Upper lobe of left lung (tissue), 6 donors: ENCODE measurements around the gene NRXN2. TPM values are rescaled to one million over a fixed set of nuclear protein-coding genes. Genes with fewer than 3 reads are reported as not detected.
A peak's percentile ranks its signal among the peaks of the same experiment; 100 is the strongest.

ENCODE experiments used
- ATAC-seq, 2 donors: fragments of 200-7000 bp; cut with Tn5 transposase; one replicate each; pipeline ENCODE4 v1.9.1; 2022; ENCODE audit warnings: mild to moderate bottlenecking in 2 of 2, moderate library complexity in 2 of 2; ENCODE audit not compliant: low FRiP score in 2 of 2
- DNase-seq, 2 donors: peaks; one replicate each; pipeline ENCODE4 v3.0.0-alpha.2; 2019 to 2020
- H3K27ac ChIP-seq, 4 donors: fragments of 200-600 bp; sonication (generic); one replicate each; pipeline ENCODE4 v1.5.1; 2016 to 2019
- H3K27me3 ChIP-seq, 4 donors: fragments of 200-600 bp; sonication (generic); one replicate each; pipeline ENCODE4 v1.5.1; 2017 to 2019
- H3K36me3 ChIP-seq, 4 donors: fragments of 200-600 bp; sonication (generic); one replicate each; pipeline ENCODE4 v1.5.1; 2016 to 2019
- H3K4me1 ChIP-seq, 4 donors: fragments of 200-600 bp; sonication (generic); one replicate each; pipeline ENCODE4 v1.5.1; 2018 to 2019
- H3K4me3 ChIP-seq, 4 donors: fragments of 200-600 bp; sonication (generic); one replicate each; pipeline ENCODE4 v1.5.1; 2017 to 2019; ENCODE audit warnings: mild to moderate bottlenecking in 2 of 4, moderate library complexity in 1 of 4
- H3K9me3 ChIP-seq, 4 donors: fragments of 200-600 bp; sonication (generic); one replicate each; pipeline ENCODE4 v1.5.1; 2018 to 2019
- CTCF ChIP-seq, 6 experiments: fragments of 450-650 bp in 4 of 6; fragments of 200-600 bp in 2 of 6; sonication (generic) in 2 of 6; IDR thresholded peaks; one replicate each; pipeline ENCODE4 v1.5.1; 2016 to 2019; ENCODE audit warnings: antibody characterized with exemption in 6 of 6
- EP300 ChIP-seq, 4 donors: sonication (generic); formaldehyde crosslinking; IDR thresholded peaks; one replicate each; pipeline ENCODE4 v1.5.1; 2017; ENCODE audit warnings: antibody characterized with exemption in 4 of 4, control low read depth in 2 of 4
- POLR2A ChIP-seq, 4 donors: fragments of 450-650 bp; IDR thresholded peaks; one replicate each; pipeline ENCODE4 v1.5.1; 2016 to 2017; ENCODE audit warnings: antibody characterized with exemption in 4 of 4, mild to moderate bottlenecking in 2 of 4
- POLR2AphosphoS5 ChIP-seq, 2 donors: sonication (generic); formaldehyde crosslinking; IDR thresholded peaks; one replicate each; pipeline ENCODE4 v1.5.1; 2017; ENCODE audit warnings: antibody characterized with exemption in 2 of 2
- WGBS, 2 donors: methylation state at CpG; one replicate each; pipeline ENCODE4 v1.1.5; 2017 to 2018; 5-methylcytosine and 5-hydroxymethylcytosine counted together
- total RNA-seq, 6 donors: library from RNA; depleted of rRNA in 4 of 6; stranded (reverse); fragments of >200 nt in 4 of 6; gene quantifications; one replicate each; pipeline versions ENCODE4 v1.1.0 to v1.2.1, GENCODE V29; 2016 to 2021
- donor health status: DM: no; HTN: no; CAD: no; lungs with moderate emphysema.
- donor health status: DM: no; HTN: yes; CAD: no; lungs with severe emphysema.

Gene NRXN2
- total RNA-seq, 6 donors from 2014 or later, result 0.59 to 21.6 (median 2.9) TPM; not detected in 2

- WGBS, 2 donors, result 82 to 86% methylated on average over 3 of the region's 3 CpGs
- no peak overlapping the region for H3K4me3 ChIP-seq
- H3K9me3 ChIP-seq, result peaks cover 0 to 14% (median 9%) of the 10 kb centered on the region in 4 donors
- no peaks in the 10 kb centered on the region for H3K36me3 ChIP-seq
- no peaks in the 10 kb centered on the region for H3K4me1 ChIP-seq
- ATAC-seq, result no peak
- H3K27ac ChIP-seq, result no peak overlapping the region
- TF ChIP-seq POLR2A (IDR thresholded peaks at IDR 0.05) (no peak), CTCF (IDR thresholded peaks at IDR 0.05) (no peak), EP300 (IDR thresholded peaks at IDR 0.05) (no peak), POLR2AphosphoS5 (IDR thresholded peaks at IDR 0.05) (no peak)
- H3K27me3 ChIP-seq, result no peaks in the 10 kb centered on the region
- DNase-seq, result no peak
Observed at GRCh38 chr11:64592234-64592615, 130.8 kb downstream of the NRXN2 start.

GRCh38 chr11:64591257-64592233, 131.5 kb downstream of the NRXN2 start:
- no peak overlapping the region for H3K4me3 ChIP-seq
- 58 to 86% methylated on average over 11 to 36 of the region's 36 CpGs for WGBS, 2 donors
- no peak overlapping the region for H3K27ac ChIP-seq

GRCh38 chr11:64590763-64591221, 132.2 kb downstream of the NRXN2 start, which contains the start of gene SLC22A12:
SLC22A12 (plus strand) TSS chr11:64591220; CDS start chr11:64591557, 337 bp downstream.
- WGBS, 2 donors, result 60 to 89% methylated on average over 9 to 14 of the region's 14 CpGs
- Histone ChIP-seq H3K27me3 (no peaks in the 10 kb centered on the region), H3K9me3 (peaks cover 0 to 14% (median 9%) of the 10 kb centered on the region in 4 donors), H3K27ac (no peak within 1 kb of the TSS), H3K36me3 (no peaks in the 10 kb centered on the region), H3K4me3 (no peak within 1 kb of the TSS), H3K4me1 (no peaks in the 10 kb centered on the region)
- peak in 1 of 2 donors; percentile 25 for ATAC-seq
- peak in 1 of 2 donors; percentile 62 for DNase-seq
- TF ChIP-seq EP300 (IDR thresholded peaks at IDR 0.05) (no peak), POLR2AphosphoS5 (IDR thresholded peaks at IDR 0.05) (no peak), POLR2A (IDR thresholded peaks at IDR 0.05) (no peak), CTCF (IDR thresholded peaks at IDR 0.05) (no peak)

More at GRCh38 chr11:64591257-64592233, 131.5 kb downstream of the NRXN2 start:
- TF ChIP-seq CTCF (IDR thresholded peaks at IDR 0.05) (no peak), POLR2AphosphoS5 (IDR thresholded peaks at IDR 0.05) (no peak), EP300 (IDR thresholded peaks at IDR 0.05) (no peak), POLR2A (IDR thresholded peaks at IDR 0.05) (no peak)
- Histone ChIP-seq H3K4me1 (no peaks in the 10 kb centered on the region), H3K36me3 (no peaks in the 10 kb centered on the region), H3K27me3 (no peaks in the 10 kb centered on the region), H3K9me3 (peaks cover 0 to 14% (median 9%) of the 10 kb centered on the region in 4 donors)
- ATAC-seq (no peak), DNase-seq (peak in 1 of 2 donors; percentile 60)

- H3K36me3 ChIP-seq, result no peaks in the 10 kb centered on the region
- DNase-seq (no peak), ATAC-seq (no peak)
- peaks cover 0 to 14% (median 9%) of the 10 kb centered on the region in 4 donors for H3K9me3 ChIP-seq
- H3K27me3 ChIP-seq, result no peaks in the 10 kb centered on the region
- no peak overlapping the region for H3K4me3 ChIP-seq
- H3K27ac ChIP-seq, result no peak overlapping the region
- H3K4me1 ChIP-seq, result no peaks in the 10 kb centered on the region
- TF ChIP-seq CTCF (IDR thresholded peaks at IDR 0.05) (no peak), POLR2AphosphoS5 (IDR thresholded peaks at IDR 0.05) (no peak), EP300 (IDR thresholded peaks at IDR 0.05) (no peak), POLR2A (IDR thresholded peaks at IDR 0.05) (no peak)
- WGBS, 2 donors, result 89 to 93% methylated on average over 2 of the region's 2 CpGs
Observed at GRCh38 chr11:64588701-64589100, 134.3 kb downstream of the NRXN2 start.
